GM12801 (cell line): ENCODE measurements around the gene CREB1.

Source experiments
- TF ChIP-seq, protein P1 (sequence below): IDR thresholded peaks from one replicate; pipeline ENCODE4 v1.5.1; 2011; ENCODE audit warnings: control low read depth; ENCODE audit not compliant: insufficient read length; ENCODE audit errors: extremely low read depth

The CREB1 gene

DNA sequence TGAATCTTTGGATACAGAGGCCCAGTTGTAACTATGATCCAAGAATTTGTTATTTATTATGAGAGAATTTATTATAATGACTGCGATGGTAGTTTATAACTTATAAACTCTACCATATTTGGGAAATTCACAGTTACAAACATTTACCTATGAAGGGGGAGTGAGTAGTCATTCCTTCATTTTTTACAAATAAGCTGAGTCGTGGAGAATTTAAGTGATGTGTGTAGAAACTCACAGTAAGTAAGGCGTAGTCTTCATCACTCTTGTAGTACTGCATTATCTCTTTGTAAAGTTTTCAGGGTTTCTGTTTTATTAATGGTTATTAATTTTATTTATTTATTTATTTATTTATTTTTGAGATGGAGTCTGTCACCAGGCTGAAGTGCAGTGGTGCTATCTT is 13.5 kb downstream of the CREB1 start:
- TF ChIP-seq, protein P1, sequence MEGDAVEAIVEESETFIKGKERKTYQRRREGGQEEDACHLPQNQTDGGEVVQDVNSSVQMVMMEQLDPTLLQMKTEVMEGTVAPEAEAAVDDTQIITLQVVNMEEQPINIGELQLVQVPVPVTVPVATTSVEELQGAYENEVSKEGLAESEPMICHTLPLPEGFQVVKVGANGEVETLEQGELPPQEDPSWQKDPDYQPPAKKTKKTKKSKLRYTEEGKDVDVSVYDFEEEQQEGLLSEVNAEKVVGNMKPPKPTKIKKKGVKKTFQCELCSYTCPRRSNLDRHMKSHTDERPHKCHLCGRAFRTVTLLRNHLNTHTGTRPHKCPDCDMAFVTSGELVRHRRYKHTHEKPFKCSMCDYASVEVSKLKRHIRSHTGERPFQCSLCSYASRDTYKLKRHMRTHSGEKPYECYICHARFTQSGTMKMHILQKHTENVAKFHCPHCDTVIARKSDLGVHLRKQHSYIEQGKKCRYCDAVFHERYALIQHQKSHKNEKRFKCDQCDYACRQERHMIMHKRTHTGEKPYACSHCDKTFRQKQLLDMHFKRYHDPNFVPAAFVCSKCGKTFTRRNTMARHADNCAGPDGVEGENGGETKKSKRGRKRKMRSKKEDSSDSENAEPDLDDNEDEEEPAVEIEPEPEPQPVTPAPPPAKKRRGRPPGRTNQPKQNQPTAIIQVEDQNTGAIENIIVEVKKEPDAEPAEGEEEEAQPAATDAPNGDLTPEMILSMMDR = no peak

DNA sequence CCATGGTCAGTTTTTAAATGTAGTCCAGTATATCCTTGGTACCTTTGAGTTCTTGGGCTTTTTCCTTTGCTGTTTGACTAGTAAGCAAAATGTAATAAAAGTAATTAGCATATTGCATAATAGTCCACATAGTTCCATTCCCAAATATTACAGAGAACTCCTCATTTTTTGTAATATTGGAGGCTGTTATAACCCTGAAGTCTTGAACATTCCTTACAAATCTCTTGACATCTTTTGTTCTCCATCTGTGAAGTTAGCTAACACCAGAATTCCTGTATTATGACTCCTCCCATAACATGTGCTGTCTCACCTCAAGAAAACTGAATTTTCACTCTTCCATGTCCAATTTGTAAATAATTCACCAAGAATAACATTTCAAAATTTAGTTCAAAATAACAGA is 17.1 kb downstream of the CREB1 start:
- TF ChIP-seq, protein P1 = no peak

DNA sequence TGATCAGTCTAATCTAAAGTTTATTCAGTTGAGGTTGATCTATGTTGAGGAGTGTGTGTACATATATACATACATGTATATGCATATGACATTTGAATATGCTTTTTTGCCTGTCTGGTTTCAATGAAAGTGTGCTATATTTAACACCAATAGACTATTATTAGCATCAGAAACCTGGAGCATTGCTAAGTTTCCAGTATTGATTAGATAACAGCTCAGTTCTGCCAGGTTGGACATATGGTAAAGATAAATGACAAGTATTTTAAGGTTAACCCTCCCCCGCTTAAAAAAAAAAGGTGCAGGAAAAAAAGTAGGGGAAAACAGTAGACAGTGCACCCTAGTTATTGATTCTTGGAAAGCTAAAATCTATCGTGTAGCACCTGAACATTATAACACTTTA is 19.4 kb downstream of the CREB1 start:
- TF ChIP-seq, protein P1 = no peak

DNA sequence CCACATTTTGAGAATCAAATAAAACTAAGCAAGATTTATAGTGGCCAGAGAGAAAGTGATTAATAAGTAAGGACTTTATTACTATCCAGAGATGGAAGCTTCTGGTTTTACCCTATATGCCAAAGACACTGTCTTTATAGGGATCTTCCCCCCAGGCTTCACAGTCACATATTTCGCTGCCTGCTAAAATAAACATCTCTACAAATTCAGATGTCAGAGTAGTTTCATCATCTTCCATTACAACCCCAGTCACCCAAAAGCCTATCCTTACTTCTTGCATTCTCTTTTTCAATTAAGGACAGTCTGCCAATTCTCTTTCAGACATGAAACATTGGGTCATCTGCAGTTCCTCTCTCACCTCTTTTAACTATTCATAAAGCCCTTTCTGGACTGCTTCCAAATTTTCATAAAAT is 28.3 kb downstream of the CREB1 start:
- TF ChIP-seq, protein P1 = no peak

DNA sequence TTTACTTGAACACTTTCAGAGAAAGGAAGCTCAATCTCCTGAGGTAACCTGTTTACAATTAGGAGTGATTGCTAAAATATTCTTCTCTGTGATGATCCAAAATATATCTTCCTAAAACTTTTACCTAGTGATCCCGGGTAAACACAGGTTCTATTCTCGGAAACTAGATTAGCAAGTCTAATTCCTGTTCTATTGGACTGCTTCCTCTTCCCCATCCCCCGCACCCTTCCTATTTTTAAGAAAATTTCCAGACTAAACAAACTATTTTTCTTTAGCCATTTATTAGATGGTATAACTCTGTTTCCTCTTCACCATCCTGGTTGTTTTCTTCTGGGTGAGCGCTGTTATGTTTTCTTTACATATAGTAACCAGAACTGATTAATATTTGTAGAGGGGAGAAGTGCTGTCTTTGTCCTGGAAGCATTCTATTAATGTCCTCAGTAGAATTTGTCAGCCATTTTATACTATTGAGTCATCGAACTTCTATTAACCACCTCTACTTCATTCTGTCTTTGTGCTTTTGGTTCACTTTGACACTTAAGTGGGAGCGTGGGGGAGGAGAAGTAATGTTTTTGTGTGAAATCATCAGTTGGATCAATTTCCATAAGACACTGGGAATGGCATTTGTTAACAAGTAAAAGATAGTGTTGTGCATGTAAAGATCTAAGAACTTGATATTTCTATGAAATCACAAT is 31.8 kb downstream of the CREB1 start:
- TF ChIP-seq, protein P1 = no peak

DNA sequence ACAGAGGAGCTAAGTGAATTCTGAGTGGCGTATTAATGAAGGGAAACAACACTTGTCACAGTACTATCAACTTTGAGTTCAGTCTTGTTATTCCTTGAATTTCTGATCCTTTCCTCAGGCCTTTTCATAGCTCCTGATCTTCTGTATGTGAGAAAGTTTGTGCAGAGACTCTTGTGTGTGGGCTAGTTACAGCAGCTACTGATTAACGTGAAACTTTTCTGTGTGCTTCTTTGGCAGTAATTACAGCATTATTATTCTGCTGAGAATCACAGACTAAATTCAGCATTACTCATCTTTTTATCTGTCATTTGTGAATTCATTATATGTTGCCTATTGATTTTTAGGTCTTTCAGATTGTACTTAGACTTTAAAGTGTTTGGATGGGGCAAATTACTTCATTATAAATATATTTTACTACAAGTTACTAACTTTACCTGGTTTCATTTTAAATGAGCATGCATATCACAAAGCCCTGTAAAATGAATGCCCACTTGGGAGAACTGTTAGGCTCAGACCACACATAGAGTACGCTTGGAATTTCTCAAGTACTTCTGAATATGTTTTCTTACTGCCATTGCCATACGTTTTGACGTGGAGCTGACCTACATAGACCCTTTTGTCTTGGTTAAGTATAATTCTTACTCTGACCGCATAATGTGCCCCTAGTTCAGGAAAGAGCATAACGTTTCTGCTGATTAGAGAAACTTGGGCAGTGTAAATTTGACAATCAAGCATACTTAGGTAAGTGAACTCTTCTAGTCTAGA is 36.2 kb downstream of the CREB1 start:
- TF ChIP-seq, protein P1 = no peak

DNA sequence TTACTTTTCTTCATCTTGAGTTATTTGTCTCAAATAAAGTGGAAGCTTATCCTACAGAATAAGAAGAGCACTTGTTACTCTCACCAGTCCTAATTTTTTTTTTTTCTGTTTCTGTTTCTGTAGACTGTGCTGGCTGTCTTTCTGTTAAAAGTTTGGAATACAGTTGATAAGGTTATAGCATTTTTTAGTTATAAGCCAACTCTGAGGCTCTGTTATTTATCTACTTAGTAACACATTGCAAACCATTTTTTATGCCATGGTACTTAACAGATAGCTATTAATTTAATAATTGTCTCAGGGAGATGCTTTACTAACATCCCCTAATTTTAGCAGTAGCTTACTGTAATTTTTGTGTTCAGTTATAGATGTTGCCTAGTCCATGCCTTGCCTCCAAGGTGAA is 37.9 kb downstream of the CREB1 start:
- TF ChIP-seq, protein P1 = no peak
